ENCODE data around the gene GSTT2B. TPM values are rescaled to one million over a fixed set of nuclear protein-coding genes. Genes with fewer than 3 reads are reported as not detected.
"Not testable (repeated sequence)": the region's sequence is repeated elsewhere in the genome, so short reads cannot be mapped to it uniquely, and the experiment has no call there.

GSTT2B gene
- total RNA-seq, 1 donor from 2014 or later: 3.7 TPM

DNA sequence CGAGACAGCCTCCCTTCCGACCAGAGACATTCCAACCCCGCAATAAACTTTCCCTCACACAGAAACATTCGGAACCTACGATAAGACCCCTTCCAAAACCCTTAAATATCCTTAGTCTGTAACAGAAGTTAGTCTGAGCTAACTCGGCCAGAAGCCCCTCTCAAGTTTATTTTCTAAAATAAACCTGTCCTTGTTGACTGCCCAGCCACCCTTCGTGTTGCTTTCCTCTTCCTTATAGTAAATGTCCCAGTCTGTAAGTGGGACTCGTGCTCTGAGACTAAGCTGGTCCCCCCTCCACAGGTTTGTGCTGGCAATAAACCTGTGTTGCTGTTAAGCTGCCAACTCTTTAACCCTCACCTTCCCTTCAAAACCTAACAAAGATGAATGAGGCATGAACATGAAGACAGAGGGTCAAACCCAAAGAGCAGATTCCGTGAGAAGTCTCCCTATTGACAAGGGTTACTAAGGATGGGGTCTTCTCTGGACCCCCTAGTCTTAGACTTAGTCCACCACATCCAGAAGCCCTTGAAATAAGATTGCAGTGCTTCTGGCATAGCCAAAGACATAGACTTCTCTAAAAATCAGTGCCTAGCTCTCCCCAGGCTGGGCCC lies 48.6 kb downstream of the GSTT2B start:
- H3K9me3 Mint-ChIP-seq: no peaks in the 10 kb centered on the region
- no peak overlapping the region for H3K4me3 Mint-ChIP-seq
- H3K27ac Mint-ChIP-seq: peak overlapping the region; percentile 3
- TF ChIP-seq, protein P1, sequence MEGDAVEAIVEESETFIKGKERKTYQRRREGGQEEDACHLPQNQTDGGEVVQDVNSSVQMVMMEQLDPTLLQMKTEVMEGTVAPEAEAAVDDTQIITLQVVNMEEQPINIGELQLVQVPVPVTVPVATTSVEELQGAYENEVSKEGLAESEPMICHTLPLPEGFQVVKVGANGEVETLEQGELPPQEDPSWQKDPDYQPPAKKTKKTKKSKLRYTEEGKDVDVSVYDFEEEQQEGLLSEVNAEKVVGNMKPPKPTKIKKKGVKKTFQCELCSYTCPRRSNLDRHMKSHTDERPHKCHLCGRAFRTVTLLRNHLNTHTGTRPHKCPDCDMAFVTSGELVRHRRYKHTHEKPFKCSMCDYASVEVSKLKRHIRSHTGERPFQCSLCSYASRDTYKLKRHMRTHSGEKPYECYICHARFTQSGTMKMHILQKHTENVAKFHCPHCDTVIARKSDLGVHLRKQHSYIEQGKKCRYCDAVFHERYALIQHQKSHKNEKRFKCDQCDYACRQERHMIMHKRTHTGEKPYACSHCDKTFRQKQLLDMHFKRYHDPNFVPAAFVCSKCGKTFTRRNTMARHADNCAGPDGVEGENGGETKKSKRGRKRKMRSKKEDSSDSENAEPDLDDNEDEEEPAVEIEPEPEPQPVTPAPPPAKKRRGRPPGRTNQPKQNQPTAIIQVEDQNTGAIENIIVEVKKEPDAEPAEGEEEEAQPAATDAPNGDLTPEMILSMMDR (IDR thresholded peaks at IDR 0.05; ENCODE audit: unreplicated experiment): no peak
- H3K27me3 Mint-ChIP-seq (ENCODE audit: low read depth): no peaks in the 10 kb centered on the region
- H3K4me1 Mint-ChIP-seq: peaks cover 33% of the 10 kb centered on the region
- H3K36me3 Mint-ChIP-seq: peaks cover 2% of the 10 kb centered on the region
- DNase-seq (ENCODE audit: low spot score in 2 of 2, unreplicated experiment in 2 of 2): no peak

GRCh38 chr22:23911318-23911980 lies 49.5 kb downstream of the GSTT2B start:
- Mint-ChIP-seq H3K4me3 (no peak overlapping the region), H3K4me1 (peaks cover 37% of the 10 kb centered on the region), H3K27ac (peak overlapping the region; percentile 65), H3K9me3 (no peaks in the 10 kb centered on the region), H3K27me3 (ENCODE audit: low read depth) (no peaks in the 10 kb centered on the region), H3K36me3 (peaks cover 2% of the 10 kb centered on the region)
- TF ChIP-seq, protein P1 (IDR thresholded peaks at IDR 0.05; ENCODE audit: unreplicated experiment): no peak
- no peak for DNase-seq (ENCODE audit: low spot score in 2 of 2, unreplicated experiment in 2 of 2)

DNA sequence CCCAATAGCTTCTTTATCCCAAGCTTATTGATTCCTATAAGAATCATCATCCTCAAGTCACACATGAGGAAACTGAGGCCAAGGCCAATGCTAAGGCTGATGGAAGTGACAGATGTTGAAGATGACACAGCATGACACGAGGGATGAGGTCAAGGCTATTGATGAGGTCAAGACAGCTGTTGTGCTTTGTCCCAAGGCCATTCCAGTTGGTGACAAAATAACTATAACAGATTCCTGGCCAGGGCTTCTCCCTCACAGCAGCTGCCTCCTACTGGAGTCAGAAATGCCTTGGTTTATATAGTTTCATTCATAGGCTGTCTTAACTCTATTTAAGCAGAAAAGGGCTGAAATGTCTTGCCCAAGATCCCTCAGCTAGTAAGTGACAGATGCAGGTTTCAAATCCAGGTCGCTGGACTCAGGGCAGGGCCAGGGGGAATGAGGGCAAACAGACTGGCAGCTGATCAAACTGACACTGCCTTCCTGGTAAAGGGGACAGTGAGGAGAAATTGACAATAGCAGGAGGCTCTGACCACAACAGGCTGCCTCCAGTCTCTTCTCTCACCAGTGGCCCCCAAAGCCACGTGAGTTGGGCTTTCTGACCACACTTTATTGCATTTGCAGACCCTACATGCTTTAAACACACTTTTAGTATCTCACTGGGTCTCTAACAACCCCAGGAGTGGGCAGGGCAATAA lies 50.4 kb downstream of the GSTT2B start:
- Mint-ChIP-seq H3K27me3 (ENCODE audit: low read depth) (no peaks in the 10 kb centered on the region), H3K36me3 (peaks cover 4% of the 10 kb centered on the region), H3K9me3 (no peaks in the 10 kb centered on the region), H3K4me3 (no peak overlapping the region), H3K27ac (no peak overlapping the region), H3K4me1 (peaks cover 37% of the 10 kb centered on the region)
- TF ChIP-seq, protein P1 (IDR thresholded peaks at IDR 0.05; ENCODE audit: unreplicated experiment): no peak
- DNase-seq (ENCODE audit: low spot score in 2 of 2, unreplicated experiment in 2 of 2): peak in 1 of 2 experiments; percentile 14

- no peak for DNase-seq (ENCODE audit: low spot score in 2 of 2, unreplicated experiment in 2 of 2)
- H3K36me3 Mint-ChIP-seq: peaks cover 4% of the 10 kb centered on the region
- H3K27ac Mint-ChIP-seq: peak overlapping the region; percentile 90
- H3K4me1 Mint-ChIP-seq: peaks cover 37% of the 10 kb centered on the region
- H3K27me3 Mint-ChIP-seq (ENCODE audit: low read depth): no peaks in the 10 kb centered on the region
- H3K4me3 Mint-ChIP-seq: peak overlapping the region; percentile 25
- no peaks in the 10 kb centered on the region for H3K9me3 Mint-ChIP-seq
- TF ChIP-seq, protein P1 (IDR thresholded peaks at IDR 0.05; ENCODE audit: unreplicated experiment): no peak
Measured at GRCh38 chr22:23909296-23909898, 51.6 kb downstream of the GSTT2B start.

GRCh38 chr22:23908587-23909205 lies 52.3 kb downstream of the GSTT2B start:
- Mint-ChIP-seq H3K36me3 (peaks cover 4% of the 10 kb centered on the region), H3K27ac (peak overlapping the region; percentile 90), H3K27me3 (ENCODE audit: low read depth) (no peaks in the 10 kb centered on the region), H3K4me3 (peak overlapping the region; percentile 20), H3K4me1 (peaks cover 36% of the 10 kb centered on the region), H3K9me3 (no peaks in the 10 kb centered on the region)
- DNase-seq (ENCODE audit: low spot score in 2 of 2, unreplicated experiment in 2 of 2): no peak
- TF ChIP-seq, protein P1 (IDR thresholded peaks at IDR 0.05; ENCODE audit: unreplicated experiment): no peak

GRCh38 chr22:23907423-23907822 lies 53.6 kb downstream of the GSTT2B start:
- H3K4me3 Mint-ChIP-seq; H3K9me3 Mint-ChIP-seq; H3K27ac Mint-ChIP-seq; H3K27me3 Mint-ChIP-seq (ENCODE audit: low read depth); H3K36me3 Mint-ChIP-seq; DNase-seq (ENCODE audit: low spot score in 2 of 2, unreplicated experiment in 2 of 2): not testable (repeated sequence)
- H3K4me1 Mint-ChIP-seq: peaks cover 30% of the 10 kb centered on the region

Measured in mesothelial cell of epicardium (in vitro differentiated cells).